Adipocyte (in vitro differentiated cells): ENCODE results near the gene TSPAN3.

ENCODE experiments used
- DNase-seq: peaks from one replicate; pipeline ENCODE4 v3.0.0-alpha.2; 2015; ENCODE audit warnings: low read depth
- H3K27me3 ChIP-seq: replicated peaks from 2 replicates; pipeline ENCODE4 v1.7.0; 2013; ENCODE audit warnings: mild to moderate bottlenecking, low read length, moderate library complexity; ENCODE audit not compliant: control insufficient read depth, insufficient read depth
- H3K36me3 ChIP-seq: 2 replicates; pipeline ENCODE4 v1.7.0; 2013; ENCODE audit warnings: low read length, mild to moderate bottlenecking, moderate library complexity; ENCODE audit not compliant: control insufficient read depth, insufficient read depth, severe bottlenecking
- H3K4me1 ChIP-seq: 2 replicates; pipeline ENCODE4 v1.7.0; 2013; ENCODE audit warnings: mild to moderate bottlenecking, low read length, moderate library complexity; ENCODE audit not compliant: control insufficient read depth, insufficient read depth
- H3K4me3 ChIP-seq: 2 replicates; pipeline ENCODE4 v1.7.0; 2013; ENCODE audit warnings: mild to moderate bottlenecking, low read length, moderate library complexity
- H3K9ac ChIP-seq: 2 replicates; pipeline ENCODE4 v1.7.0; 2013; ENCODE audit warnings: mild to moderate bottlenecking, low read length, moderate library complexity
- H3K9me3 ChIP-seq: 2 replicates; pipeline ENCODE4 v1.7.0; 2013; ENCODE audit warnings: mild to moderate bottlenecking, low read length, moderate library complexity; ENCODE audit not compliant: control insufficient read depth

TSPAN3 gene

DNA sequence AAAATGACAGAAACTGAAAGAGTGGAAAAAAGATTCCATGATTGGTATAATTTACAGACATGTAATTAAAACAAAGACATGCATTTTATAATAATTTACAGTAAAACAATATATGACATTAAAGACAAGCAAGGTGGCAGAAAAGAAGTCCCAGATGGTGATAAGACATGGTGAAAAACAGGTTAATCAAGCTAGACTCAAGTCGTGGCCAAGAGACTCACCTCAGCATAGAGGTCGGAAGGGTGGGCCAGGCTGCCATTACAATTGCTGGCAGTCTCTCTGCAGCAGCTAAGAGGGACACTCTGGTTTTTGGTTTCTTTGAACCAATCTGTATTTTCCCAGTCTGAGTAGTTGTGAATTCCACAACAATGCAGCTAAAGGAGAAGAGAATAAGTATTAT lies 18.4 kb downstream of the TSPAN3 start:
- Histone ChIP-seq H3K9me3 (no peaks in the 10 kb centered on the region), H3K4me1 (peaks cover 61% of the 10 kb centered on the region), H3K36me3 (peaks cover 80% of the 10 kb centered on the region), H3K9ac (no peak overlapping the region), H3K4me3 (no peak overlapping the region), H3K27me3 (no peaks in the 10 kb centered on the region)
- no peak for DNase-seq

DNA sequence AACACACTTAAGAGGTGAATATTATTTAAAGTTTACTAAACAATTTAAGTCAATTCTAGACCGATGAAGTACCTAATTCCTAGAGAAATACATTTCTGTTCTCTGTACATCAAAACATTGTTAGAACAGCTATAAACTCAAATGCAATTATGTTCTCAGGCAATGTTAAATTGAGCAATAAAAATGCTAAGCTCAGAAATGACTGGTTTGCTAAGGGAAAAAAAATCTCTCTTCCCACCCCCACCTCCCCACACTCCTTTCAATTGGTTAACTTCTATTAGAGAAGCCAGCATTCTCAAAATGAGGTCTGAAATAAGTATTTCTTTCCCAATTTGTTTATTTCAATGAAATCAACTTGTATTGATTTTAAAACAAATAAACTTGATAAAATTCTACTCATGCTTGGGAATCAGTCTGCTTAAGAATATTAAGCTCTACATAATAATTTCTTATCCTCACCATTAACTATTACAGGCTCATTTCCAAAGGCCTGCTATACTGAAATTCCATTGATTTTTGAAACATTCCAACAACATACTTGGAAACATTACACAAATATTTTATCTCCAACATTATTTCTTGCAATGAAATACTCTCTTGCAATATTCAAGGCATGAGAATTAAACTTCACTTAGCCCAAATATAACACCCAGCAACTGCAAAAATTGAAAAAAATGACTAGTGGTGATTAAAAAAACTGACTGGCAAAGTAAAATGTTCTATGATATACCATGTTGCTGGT lies 22.6 kb downstream of the TSPAN3 start:
- peak overlapping the region; percentile 60 for H3K4me3 ChIP-seq
- peak overlapping the region; percentile 73 for H3K9ac ChIP-seq
- peaks cover 87% of the 10 kb centered on the region for H3K36me3 ChIP-seq
- H3K9me3 ChIP-seq, result no peaks in the 10 kb centered on the region
- peaks cover 58% of the 10 kb centered on the region for H3K4me1 ChIP-seq
- peak; percentile 79 for DNase-seq
- no peaks in the 10 kb centered on the region for H3K27me3 ChIP-seq

DNA sequence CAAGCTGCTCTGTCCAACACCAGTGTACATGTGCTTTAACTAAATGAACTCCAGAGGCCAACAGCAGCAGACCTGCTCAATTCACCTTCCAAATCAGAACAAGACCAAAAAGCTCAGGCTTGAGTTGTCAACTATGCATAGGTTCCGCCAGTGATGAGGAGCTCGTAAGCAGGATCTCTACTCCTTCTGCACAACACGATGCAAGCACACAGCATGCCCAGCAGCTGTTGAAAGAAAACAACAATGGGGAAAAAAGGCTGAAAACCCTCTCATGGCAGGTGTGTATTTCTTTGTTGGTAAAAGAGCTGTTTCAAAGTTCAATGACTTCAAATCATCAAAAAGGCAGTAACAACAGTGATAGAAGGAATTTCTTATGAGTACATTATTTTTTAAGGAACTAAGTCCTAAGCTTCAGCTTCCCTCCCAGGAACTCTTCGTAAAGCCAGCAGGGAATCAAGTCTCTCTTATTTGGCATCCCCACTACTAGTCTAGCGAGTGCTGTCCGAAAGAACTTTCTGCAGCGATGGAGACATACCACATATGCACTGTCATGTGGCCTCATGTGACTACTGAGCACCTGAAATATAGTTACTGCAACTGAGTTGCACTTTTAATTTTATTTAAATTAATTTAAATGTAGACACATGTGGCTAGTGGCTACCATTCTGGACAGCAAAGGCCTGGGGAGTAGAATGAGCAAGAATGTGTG lies 24.1 kb downstream of the TSPAN3 start:
- no peak for DNase-seq
- H3K4me1 ChIP-seq, result peaks cover 53% of the 10 kb centered on the region
- no peak overlapping the region for H3K9ac ChIP-seq
- no peak overlapping the region for H3K4me3 ChIP-seq
- peaks cover 88% of the 10 kb centered on the region for H3K36me3 ChIP-seq
- H3K9me3 ChIP-seq, result no peaks in the 10 kb centered on the region
- H3K27me3 ChIP-seq, result no peaks in the 10 kb centered on the region

DNA sequence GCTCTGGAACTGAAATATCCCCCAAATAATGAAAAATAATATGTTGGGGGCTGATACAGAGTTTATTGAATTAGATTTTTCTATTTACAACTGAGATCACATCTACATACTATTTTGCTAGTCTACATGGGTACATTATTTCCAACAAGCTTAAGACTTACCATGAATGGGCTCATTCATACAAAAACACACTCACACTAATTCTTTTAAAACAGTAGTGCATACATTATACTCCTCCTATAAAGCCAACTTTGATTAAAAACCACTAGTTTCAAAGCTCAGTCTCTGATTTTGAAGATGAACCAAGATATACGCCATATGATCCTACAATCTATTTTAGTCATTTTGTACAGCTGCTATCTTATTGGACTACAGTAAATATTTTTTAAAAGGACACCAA lies 24.9 kb downstream of the TSPAN3 start:
- no peaks in the 10 kb centered on the region for H3K9me3 ChIP-seq
- H3K36me3 ChIP-seq, result peaks cover 83% of the 10 kb centered on the region
- H3K4me1 ChIP-seq, result peaks cover 53% of the 10 kb centered on the region

DNA sequence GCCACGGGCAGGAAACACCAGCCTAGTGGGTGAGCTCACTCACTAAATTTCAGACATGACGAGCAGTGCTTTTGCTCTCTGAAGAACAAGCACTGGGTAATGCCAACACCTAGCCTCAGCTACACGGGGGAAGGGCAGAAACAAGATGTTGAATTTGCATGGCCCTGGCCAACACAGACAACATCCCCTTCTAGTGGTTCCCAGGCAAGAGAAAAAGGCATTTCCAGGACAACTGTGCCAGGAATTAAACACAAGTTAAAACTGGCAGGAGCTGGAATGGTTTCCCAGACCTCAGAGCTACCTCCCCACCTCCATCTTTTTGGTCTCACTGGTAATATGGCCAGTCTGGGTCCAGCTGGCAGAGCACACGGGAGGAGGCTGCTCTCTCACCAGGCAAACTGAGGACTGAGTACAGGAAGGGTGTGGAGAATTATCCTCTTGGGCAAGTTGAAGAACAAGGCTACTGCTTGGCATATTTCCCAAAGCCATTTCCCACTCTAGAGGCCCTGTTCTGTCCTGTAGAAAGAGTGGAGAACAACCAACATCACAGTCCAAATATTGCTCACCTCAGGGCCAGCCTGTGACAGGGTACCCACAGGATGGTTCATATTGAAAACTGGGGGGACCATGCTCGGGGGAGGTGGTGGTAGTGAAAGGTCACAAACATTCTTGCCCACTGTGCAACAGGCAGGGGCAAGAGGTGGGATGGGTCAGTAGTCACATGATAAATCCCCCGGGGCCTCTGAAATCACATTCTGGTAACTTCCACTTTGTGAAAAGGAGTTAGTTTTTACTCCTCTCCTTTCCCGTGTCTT lies 26.5 kb downstream of the TSPAN3 start:
- Histone ChIP-seq H3K4me1 (peaks cover 49% of the 10 kb centered on the region), H3K9ac (no peak overlapping the region), H3K27me3 (no peaks in the 10 kb centered on the region), H3K4me3 (no peak overlapping the region), H3K36me3 (peaks cover 68% of the 10 kb centered on the region), H3K9me3 (no peaks in the 10 kb centered on the region)
- no peak for DNase-seq

More for the DNA sequence above, 24.9 kb downstream of the TSPAN3 start:
- Histone ChIP-seq H3K9ac (no peak overlapping the region), H3K27me3 (no peaks in the 10 kb centered on the region), H3K4me3 (no peak overlapping the region)
- no peak for DNase-seq

DNA sequence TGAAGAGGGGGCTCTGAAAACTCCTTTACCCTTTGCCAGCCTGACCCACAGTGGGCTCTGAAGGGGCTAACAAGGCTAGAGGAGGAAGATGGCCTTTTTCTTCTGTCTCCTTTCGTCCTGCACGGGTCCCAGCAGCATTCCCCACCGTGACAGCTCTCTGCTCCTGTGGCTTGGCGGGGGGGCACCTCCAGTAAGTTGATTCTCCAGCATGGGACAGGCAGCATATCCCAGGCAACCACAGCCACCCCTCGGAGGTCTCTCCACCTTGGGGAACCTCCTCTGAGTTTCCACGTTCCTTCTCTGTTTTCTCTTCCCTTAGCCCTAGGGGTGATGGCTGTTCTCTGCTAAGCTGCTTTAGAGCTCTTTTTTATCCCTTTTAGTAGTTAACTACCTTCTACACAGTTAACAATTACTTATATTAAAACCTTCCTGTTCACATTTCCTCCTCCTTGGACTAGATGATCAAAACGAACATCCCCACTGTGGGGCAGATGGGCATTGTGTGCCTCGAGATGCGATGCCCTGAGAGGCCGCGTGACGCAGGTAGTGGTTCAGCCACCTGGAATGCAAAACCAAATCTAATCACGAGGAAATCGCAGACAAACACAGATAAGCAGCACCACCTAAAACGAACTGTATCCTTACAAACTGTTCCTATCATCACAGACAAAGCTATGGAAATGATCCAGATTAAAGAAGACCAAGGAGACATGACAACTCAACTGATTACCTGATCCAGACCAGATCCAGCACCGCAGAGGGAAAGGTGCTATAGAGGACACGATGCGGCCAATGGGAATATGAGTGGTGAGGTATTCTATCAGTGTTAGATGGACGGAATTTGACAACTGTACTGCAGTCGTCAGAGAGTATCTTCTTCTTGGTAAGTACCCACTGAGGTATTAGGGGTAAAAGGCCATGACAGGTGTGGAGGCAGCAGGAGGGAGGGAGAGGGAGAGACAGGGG lies 27.7 kb downstream of the TSPAN3 start:
- Histone ChIP-seq H3K36me3 (peaks cover 62% of the 10 kb centered on the region), H3K9ac (no peak overlapping the region), H3K4me1 (peaks cover 38% of the 10 kb centered on the region), H3K9me3 (no peaks in the 10 kb centered on the region), H3K27me3 (no peaks in the 10 kb centered on the region), H3K4me3 (no peak overlapping the region)
- DNase-seq, result no peak

DNA sequence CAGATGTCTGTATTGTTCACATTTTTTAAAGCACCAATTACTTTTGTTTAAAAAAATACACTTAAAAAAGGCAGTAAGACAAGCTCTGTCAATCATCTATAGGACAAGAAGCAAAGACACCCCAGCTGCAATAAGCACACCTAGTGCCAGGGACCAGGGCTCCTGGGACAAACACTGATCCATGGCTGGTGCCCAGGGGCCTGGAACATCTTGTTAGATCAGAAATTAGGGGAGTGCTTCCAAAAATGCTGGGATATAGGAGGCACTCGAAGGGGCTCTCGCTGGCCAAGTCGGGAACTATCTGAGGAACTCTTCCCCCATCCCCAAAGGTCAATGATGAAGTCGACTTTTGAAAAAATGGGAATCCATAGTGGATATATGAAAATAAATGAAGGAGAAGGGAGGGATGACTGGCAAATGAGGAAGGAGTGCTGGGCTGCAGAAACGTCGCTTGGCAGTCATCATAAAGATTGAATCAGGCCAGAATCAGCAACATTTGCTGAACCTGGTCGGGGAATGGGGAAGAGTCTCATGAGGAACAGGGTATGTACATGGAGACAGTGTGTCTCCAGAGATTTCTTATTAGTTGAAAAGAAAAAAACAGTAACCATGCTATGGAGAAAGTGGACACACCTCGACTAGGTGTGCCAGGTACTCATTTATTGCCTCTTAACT lies 28.5 kb downstream of the TSPAN3 start:
- Histone ChIP-seq H3K4me3 (no peak overlapping the region), H3K9me3 (no peaks in the 10 kb centered on the region), H3K9ac (no peak overlapping the region), H3K36me3 (peaks cover 60% of the 10 kb centered on the region), H3K27me3 (no peaks in the 10 kb centered on the region), H3K4me1 (peaks cover 29% of the 10 kb centered on the region)
- DNase-seq, result no peak

DNA sequence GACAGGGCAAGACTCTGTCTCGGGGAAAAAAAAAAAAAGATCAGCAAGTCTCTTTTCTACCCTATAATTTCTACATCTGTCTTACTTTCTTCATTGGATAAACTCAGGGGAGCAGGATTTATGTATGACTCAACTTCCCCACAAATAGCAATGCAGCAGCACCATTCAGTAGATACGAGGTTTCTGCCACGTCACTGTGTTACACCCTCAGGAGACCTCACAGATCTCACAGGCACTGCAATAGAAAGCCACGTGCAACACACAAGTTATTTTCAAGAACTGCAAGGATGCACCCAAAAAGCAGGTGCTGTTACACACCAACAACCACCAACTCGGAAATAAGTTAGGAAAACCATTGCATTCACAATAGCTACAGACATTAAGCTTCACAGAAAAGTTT lies 30.2 kb downstream of the TSPAN3 start:
- no peaks in the 10 kb centered on the region for H3K9me3 ChIP-seq
- H3K4me3 ChIP-seq, result no peak overlapping the region
- no peak for DNase-seq
- peaks cover 32% of the 10 kb centered on the region for H3K4me1 ChIP-seq
- no peaks in the 10 kb centered on the region for H3K27me3 ChIP-seq
- H3K36me3 ChIP-seq, result peaks cover 57% of the 10 kb centered on the region
- H3K9ac ChIP-seq, result no peak overlapping the region

DNA sequence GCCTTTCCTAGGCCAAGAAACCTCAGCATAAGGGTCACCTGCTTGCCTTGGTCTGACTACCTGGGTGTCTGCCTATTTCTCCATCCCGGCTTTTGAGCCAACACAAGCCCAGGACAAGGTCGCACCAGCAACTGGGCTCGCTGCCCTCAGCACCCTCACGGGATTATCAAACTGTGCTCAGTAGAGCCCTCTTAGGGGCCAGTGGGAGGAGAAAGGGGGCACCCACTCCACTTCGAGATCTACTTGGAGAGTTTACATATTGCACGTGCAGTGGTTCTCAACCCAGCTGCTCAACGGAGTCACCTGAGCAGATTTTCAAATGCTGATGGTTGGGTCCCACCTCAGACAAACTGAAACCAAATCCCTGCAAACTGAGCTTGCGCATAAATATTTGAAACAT lies 31.1 kb downstream of the TSPAN3 start:
- peaks cover 49% of the 10 kb centered on the region for H3K36me3 ChIP-seq
- no peak for DNase-seq
- H3K4me3 ChIP-seq, result no peak overlapping the region
- H3K4me1 ChIP-seq, result peaks cover 33% of the 10 kb centered on the region
- no peak overlapping the region for H3K9ac ChIP-seq
- no peaks in the 10 kb centered on the region for H3K27me3 ChIP-seq
- no peaks in the 10 kb centered on the region for H3K9me3 ChIP-seq

DNA sequence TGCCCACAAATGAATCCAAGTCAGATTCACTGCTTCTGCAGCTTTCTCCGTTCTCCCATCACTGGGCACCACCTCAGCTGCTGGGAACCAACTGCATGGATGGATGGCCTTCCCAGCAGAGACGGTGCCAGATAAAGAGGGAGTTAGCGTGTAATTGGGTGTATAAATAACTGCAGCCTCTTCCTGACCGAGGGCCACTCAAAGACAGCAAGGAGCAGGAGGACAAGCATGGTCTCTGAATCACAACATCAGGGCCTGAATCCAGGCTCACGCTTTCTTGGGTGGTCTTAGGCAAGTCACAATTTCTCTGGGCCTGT lies 31.7 kb downstream of the TSPAN3 start:
- no peak overlapping the region for H3K4me3 ChIP-seq
- H3K36me3 ChIP-seq, result peaks cover 42% of the 10 kb centered on the region
- no peak overlapping the region for H3K9ac ChIP-seq
- peaks cover 32% of the 10 kb centered on the region for H3K4me1 ChIP-seq
- no peaks in the 10 kb centered on the region for H3K9me3 ChIP-seq
- H3K27me3 ChIP-seq, result no peaks in the 10 kb centered on the region
- DNase-seq, result no peak
